ENCODE measurements around the gene TNFRSF19.

The TNFRSF19 gene

GRCh38 chr13:23711355-23711754 is 141.1 kb downstream of the TNFRSF19 start:
- FAIRE-seq (no peak), DNase-seq (ENCODE audit: insufficient read length, low spot score) (no peak)
- TF ChIP-seq PAX5 (IDR thresholded peaks at IDR 0.05; ENCODE audit: insufficient read depth, low read length, severe bottlenecking) = no peak
- no peak for TF ChIP-seq POLR2AphosphoS5 (IDR thresholded peaks at IDR 0.05; ENCODE audit: low read depth, low read length)
- TF ChIP-seq POLR2A (IDR thresholded peaks at IDR 0.05; ENCODE audit: low read depth, low read length) = no peak
- no peak for TF ChIP-seq SPI1 (IDR thresholded peaks at IDR 0.05; ENCODE audit: low read depth, low read length)
- no peak for TF ChIP-seq TAF1 (IDR thresholded peaks at IDR 0.05; ENCODE audit: low read depth, low read length)
- TF ChIP-seq POU2F2 (IDR thresholded peaks at IDR 0.05; ENCODE audit: low read depth, low read length) = no peak

- TF ChIP-seq POLR2AphosphoS5 (IDR thresholded peaks at IDR 0.05; ENCODE audit: low read depth, low read length) = no peak
- no peak for TF ChIP-seq POLR2A (IDR thresholded peaks at IDR 0.05; ENCODE audit: low read depth, low read length)
- TF ChIP-seq SPI1 (IDR thresholded peaks at IDR 0.05; ENCODE audit: low read depth, low read length) = no peak
- TF ChIP-seq PAX5 (IDR thresholded peaks at IDR 0.05; ENCODE audit: insufficient read depth, low read length, severe bottlenecking) = no peak
- TF ChIP-seq POU2F2 (IDR thresholded peaks at IDR 0.05; ENCODE audit: low read depth, low read length) = no peak
- TF ChIP-seq TAF1 (IDR thresholded peaks at IDR 0.05; ENCODE audit: low read depth, low read length) = no peak
- no peak for DNase-seq (ENCODE audit: insufficient read length, low spot score)
- FAIRE-seq = no peak
These were observed 144.5 kb downstream of the TNFRSF19 start for GRCh38 chr13:23714672-23715071.

DNA sequence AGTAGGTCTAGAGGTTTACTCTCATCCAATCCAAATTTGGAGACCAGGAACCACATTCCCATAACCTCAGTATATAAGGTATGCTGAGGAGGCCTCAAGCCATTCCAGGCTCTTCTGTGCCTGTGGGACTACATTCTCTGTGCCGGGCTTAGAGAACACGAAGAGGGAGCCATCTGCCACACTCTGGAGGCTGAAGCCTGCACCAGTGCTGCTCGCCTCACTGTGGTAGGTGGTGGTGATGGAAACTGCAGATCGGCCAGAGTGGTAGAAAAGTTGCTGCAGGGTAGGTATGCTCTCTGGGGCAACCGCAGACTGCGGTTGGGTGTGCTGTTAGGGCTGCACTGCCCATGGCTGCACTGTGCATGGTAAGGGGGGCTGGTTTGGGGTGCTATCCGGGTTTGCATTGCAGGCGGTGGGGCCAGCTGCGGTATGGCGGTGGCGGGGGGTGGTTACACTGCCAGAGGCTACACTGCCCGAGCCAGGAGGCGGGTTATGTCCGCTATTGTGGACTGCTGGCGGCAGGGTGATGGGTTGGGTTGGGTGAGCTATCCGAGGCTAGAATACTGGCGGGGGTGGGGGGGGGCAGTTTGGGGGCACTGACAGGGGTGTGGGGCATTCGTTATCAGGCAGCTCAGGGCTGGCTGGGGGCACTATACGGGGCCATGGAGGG is 145.0 kb downstream of the TNFRSF19 start:
- FAIRE-seq (no peak), DNase-seq (ENCODE audit: insufficient read length, low spot score) (no peak)
- TF ChIP-seq PAX5 (IDR thresholded peaks at IDR 0.05; ENCODE audit: insufficient read depth, low read length, severe bottlenecking) (no peak), POLR2A (IDR thresholded peaks at IDR 0.05; ENCODE audit: low read depth, low read length) (no peak), POU2F2 (IDR thresholded peaks at IDR 0.05; ENCODE audit: low read depth, low read length) (no peak), SPI1 (IDR thresholded peaks at IDR 0.05; ENCODE audit: low read depth, low read length) (no peak), TAF1 (IDR thresholded peaks at IDR 0.05; ENCODE audit: low read depth, low read length) (no peak), POLR2AphosphoS5 (IDR thresholded peaks at IDR 0.05; ENCODE audit: low read depth, low read length) (no peak)

DNA sequence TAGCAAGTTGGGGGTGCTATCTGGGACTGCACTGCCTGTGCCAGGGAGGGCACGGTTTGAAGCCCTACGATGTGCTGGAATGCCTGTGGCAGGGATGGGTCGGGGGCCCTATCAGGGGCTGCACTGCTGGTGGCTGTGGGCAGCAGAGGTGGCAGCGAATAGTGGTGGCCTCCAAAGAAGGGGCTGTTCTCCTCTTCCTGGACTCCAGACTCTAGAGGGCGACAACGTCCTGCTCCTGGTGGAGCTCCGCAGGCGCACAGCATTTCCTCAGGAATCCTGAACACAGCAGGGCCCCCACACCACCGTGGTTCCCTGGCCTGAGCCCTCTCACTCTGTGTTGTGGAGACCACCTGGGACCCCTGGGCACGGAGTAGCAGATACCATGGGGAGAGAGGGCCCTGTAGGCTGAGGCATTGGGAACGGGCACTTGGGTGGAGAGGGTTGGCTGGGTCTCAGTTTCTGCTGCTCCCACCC is 145.6 kb downstream of the TNFRSF19 start:
- DNase-seq (ENCODE audit: insufficient read length, low spot score) = no peak
- FAIRE-seq = no peak
- TF ChIP-seq TAF1 (IDR thresholded peaks at IDR 0.05; ENCODE audit: low read depth, low read length) (no peak), SPI1 (IDR thresholded peaks at IDR 0.05; ENCODE audit: low read depth, low read length) (no peak), PAX5 (IDR thresholded peaks at IDR 0.05; ENCODE audit: insufficient read depth, low read length, severe bottlenecking) (no peak), POLR2AphosphoS5 (IDR thresholded peaks at IDR 0.05; ENCODE audit: low read depth, low read length) (no peak), POU2F2 (IDR thresholded peaks at IDR 0.05; ENCODE audit: low read depth, low read length) (no peak), POLR2A (IDR thresholded peaks at IDR 0.05; ENCODE audit: low read depth, low read length) (no peak)

DNA sequence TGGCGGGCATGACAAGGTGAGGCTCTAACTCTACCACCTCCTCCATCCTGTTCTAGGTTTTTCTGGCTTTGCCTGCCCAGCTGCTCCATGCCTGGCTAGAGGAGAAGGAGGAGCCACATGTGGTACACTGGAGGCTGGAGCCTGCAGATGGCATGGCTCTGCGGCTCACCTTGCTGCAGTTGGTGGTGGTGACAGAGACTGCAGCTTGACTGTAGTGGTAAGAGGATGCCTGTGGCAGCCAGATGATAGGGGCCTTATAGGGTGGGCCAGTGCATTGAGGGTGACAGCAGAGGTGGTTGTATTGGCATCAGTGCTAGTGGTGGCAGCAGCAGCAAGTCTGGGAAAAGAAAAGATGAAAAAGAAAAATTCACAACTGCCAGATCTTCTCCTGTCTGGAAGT is 146.2 kb downstream of the TNFRSF19 start:
- no peak for DNase-seq (ENCODE audit: insufficient read length, low spot score)
- no peak for FAIRE-seq
- TF ChIP-seq POLR2A (IDR thresholded peaks at IDR 0.05; ENCODE audit: low read depth, low read length) (no peak), TAF1 (IDR thresholded peaks at IDR 0.05; ENCODE audit: low read depth, low read length) (no peak), SPI1 (IDR thresholded peaks at IDR 0.05; ENCODE audit: low read depth, low read length) (no peak), POLR2AphosphoS5 (IDR thresholded peaks at IDR 0.05; ENCODE audit: low read depth, low read length) (no peak), POU2F2 (IDR thresholded peaks at IDR 0.05; ENCODE audit: low read depth, low read length) (no peak), PAX5 (IDR thresholded peaks at IDR 0.05; ENCODE audit: insufficient read depth, low read length, severe bottlenecking) (no peak)

DNA sequence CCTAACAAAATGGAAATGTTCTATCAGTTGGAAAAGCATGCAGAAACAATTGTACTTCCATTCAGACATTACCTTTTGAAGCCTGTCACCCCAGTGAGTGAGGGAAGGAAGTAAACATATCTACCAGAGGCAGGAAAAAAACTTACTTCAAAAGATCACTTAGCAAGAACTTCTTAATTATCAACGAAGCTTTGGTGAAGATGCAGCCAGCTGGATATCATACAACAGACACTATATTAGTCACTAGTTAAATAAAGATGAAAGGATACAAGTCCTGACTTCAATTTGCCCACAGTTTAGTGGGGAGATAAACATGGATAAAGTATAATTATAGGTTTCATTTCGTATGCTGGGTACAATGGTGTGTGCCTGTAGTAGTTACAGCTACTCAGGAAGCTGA is 148.8 kb downstream of the TNFRSF19 start:
- no peak for FAIRE-seq
- TF ChIP-seq TAF1 (IDR thresholded peaks at IDR 0.05; ENCODE audit: low read depth, low read length) = no peak
- TF ChIP-seq POLR2A (IDR thresholded peaks at IDR 0.05; ENCODE audit: low read depth, low read length) = no peak
- TF ChIP-seq POU2F2 (IDR thresholded peaks at IDR 0.05; ENCODE audit: low read depth, low read length) = no peak
- no peak for TF ChIP-seq SPI1 (IDR thresholded peaks at IDR 0.05; ENCODE audit: low read depth, low read length)
- TF ChIP-seq PAX5 (IDR thresholded peaks at IDR 0.05; ENCODE audit: insufficient read depth, low read length, severe bottlenecking) = no peak
- TF ChIP-seq POLR2AphosphoS5 (IDR thresholded peaks at IDR 0.05; ENCODE audit: low read depth, low read length) = no peak
- DNase-seq (ENCODE audit: insufficient read length, low spot score) = no peak

GRCh38 chr13:23722726-23723453 is 152.7 kb downstream of the TNFRSF19 start:
- TF ChIP-seq PAX5 (IDR thresholded peaks at IDR 0.05; ENCODE audit: insufficient read depth, low read length, severe bottlenecking) = no peak
- no peak for FAIRE-seq
- DNase-seq (ENCODE audit: insufficient read length, low spot score) = no peak

DNA sequence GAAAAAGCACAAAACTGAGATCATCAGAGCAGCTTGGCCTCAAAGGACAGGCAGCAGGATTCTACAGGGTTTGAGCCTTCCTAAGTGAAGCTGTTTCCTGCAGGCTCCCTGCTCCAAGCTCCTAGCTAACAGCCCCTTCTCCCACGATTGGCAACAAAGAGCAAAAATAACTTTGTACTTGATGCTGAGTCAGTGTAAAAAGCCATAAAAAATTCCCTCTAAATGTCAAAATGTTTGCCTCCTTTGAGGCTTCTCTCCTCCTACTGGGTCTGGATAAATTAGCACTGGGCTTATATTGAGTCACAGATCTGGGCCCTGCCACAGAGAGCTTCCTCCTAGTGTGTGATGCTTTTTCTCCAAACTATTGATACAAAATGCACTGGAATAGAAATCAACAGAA is 153.3 kb downstream of the TNFRSF19 start:
- TF ChIP-seq PAX5 (IDR thresholded peaks at IDR 0.05; ENCODE audit: insufficient read depth, low read length, severe bottlenecking) = no peak
- no peak for TF ChIP-seq POLR2A (IDR thresholded peaks at IDR 0.05; ENCODE audit: low read depth, low read length)
- TF ChIP-seq POLR2AphosphoS5 (IDR thresholded peaks at IDR 0.05; ENCODE audit: low read depth, low read length) = no peak
- no peak for TF ChIP-seq SPI1 (IDR thresholded peaks at IDR 0.05; ENCODE audit: low read depth, low read length)
- TF ChIP-seq TAF1 (IDR thresholded peaks at IDR 0.05; ENCODE audit: low read depth, low read length) = no peak
- no peak for TF ChIP-seq POU2F2 (IDR thresholded peaks at IDR 0.05; ENCODE audit: low read depth, low read length)
- no peak for FAIRE-seq
- no peak for DNase-seq (ENCODE audit: insufficient read length, low spot score)

DNA sequence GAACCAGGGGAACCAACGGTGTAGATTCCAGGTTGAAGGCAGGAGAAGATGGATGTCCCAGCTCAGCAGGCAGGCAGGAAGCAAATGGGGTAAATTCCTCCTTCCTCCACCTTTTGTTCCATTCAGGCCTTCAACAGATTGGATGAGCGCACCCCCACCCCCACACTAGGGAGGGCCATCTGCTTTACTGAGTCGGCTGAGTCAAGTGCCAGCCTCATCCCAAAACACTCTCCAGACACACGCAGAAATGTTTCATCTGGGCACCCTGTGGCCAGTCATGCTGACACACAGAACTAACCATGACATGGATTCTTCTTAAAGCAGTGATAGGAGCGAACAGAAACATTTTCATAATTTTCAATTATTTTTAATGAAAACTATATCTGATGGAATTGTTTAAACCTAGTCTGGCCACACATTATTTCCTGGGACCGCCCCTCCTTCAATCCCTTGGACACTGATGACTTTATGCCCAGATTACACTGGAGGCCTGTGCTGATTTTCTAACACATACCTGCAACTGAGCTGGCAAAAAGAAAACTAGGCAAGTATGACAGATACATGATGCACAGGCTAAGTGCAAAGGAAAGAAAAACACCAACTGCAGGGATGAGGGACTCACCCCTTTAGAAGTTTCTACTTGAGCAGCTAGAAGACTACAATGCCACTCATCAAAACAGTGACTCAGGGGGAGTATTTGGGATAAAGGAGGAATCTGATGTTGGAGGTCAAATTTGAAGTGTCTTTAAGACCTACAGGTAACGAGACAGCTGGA is 154.2 kb downstream of the TNFRSF19 start:
- TF ChIP-seq POLR2AphosphoS5 (IDR thresholded peaks at IDR 0.05; ENCODE audit: low read depth, low read length) = no peak
- DNase-seq (ENCODE audit: insufficient read length, low spot score) = no peak
- FAIRE-seq = no peak
